Upper lobe of right lung (tissue), 1 donor: ENCODE results near the gene WWOX. TPM values are rescaled to one million over a fixed set of nuclear protein-coding genes. Genes with fewer than 3 reads are reported as not detected.
A peak's percentile ranks its signal among the peaks of the same experiment; 100 is the strongest.

Experiments used
- ATAC-seq: fragments of 200-7000 bp; cut with Tn5 transposase; one replicate; pipeline ENCODE4 v1.9.1; 2020; ENCODE audit warnings: mild to moderate bottlenecking, moderate library complexity
- DNase-seq: peaks from one replicate; pipeline ENCODE4 v3.0.0-alpha.2; 2020
- H3K27ac ChIP-seq: fragments of 200-600 bp; one replicate; pipeline ENCODE4 v1.8.0; 2022
- H3K27me3 ChIP-seq: fragments of 200-600 bp; one replicate; pipeline ENCODE4 v1.8.0; 2022; ENCODE audit warnings: mild to moderate bottlenecking
- H3K36me3 ChIP-seq: fragments of 200-600 bp; one replicate; pipeline ENCODE4 v1.8.0; 2022
- H3K4me1 ChIP-seq: fragments of 200-600 bp; one replicate; pipeline ENCODE4 v1.8.0; 2022
- H3K4me3 ChIP-seq: fragments of 200-600 bp; one replicate; pipeline ENCODE4 v1.8.0; 2022; ENCODE audit warnings: mild to moderate bottlenecking
- H3K9me3 ChIP-seq: fragments of 200-600 bp; one replicate; pipeline ENCODE4 v1.8.0; 2022
- intact Hi-C: fragments of 100-400 bp; cut with DNase I; formaldehyde crosslinking; loops from one replicate; pipeline ENCODE4 v1.11.0; 2022
- total RNA-seq: library from RNA; stranded (reverse); fragmentation: NEBNext Ultra II Directional; extraction: Animal tissue kit (Norgen Biotek cat#: 25700); gene quantifications from one replicate; pipeline ENCODE4 v1.2.1, GENCODE V29; 2021
- TF ChIP-seq, protein P1 (sequence below): fragments of 200-600 bp; IDR thresholded peaks from one replicate; pipeline ENCODE4 v1.8.0; 2022; ENCODE audit warnings: antibody characterized with exemption
- donor health status: DM: no; HTN: yes; CAD: no; lungs with severe emphysema.

Gene WWOX
- total RNA-seq, 1 donor from 2014 or later: 17.0 TPM

DNA sequence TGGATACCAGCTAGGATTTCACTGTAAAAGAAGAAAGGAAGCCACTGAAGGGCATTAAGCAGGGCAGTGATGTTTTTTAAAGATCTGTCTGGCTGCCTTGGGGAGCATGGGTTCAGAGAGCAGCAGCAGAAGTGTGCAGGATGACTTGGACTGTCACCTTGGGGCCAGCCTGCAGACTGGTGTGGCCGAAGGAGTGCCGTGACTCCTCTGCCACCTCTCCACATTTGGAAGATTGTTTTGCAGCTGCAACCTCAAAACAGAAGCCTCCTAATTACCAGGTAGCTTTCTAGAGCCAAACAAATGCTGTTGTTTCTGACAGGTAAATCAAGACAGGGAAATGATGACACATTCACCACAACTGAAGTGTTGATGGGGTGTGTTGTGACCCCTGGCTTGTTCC is 681.4 kb downstream of the WWOX start:
- TF ChIP-seq, protein P1, sequence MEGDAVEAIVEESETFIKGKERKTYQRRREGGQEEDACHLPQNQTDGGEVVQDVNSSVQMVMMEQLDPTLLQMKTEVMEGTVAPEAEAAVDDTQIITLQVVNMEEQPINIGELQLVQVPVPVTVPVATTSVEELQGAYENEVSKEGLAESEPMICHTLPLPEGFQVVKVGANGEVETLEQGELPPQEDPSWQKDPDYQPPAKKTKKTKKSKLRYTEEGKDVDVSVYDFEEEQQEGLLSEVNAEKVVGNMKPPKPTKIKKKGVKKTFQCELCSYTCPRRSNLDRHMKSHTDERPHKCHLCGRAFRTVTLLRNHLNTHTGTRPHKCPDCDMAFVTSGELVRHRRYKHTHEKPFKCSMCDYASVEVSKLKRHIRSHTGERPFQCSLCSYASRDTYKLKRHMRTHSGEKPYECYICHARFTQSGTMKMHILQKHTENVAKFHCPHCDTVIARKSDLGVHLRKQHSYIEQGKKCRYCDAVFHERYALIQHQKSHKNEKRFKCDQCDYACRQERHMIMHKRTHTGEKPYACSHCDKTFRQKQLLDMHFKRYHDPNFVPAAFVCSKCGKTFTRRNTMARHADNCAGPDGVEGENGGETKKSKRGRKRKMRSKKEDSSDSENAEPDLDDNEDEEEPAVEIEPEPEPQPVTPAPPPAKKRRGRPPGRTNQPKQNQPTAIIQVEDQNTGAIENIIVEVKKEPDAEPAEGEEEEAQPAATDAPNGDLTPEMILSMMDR: no peak
- no peaks in the 10 kb centered on the region for H3K9me3 ChIP-seq
- H3K27ac ChIP-seq: no peak overlapping the region
- H3K4me3 ChIP-seq: no peak overlapping the region
- no peaks in the 10 kb centered on the region for H3K36me3 ChIP-seq
- intact Hi-C loops: no loop called here
- H3K4me1 ChIP-seq: no peaks in the 10 kb centered on the region
- DNase-seq (no peak), ATAC-seq (no peak)
- no peaks in the 10 kb centered on the region for H3K27me3 ChIP-seq

DNA sequence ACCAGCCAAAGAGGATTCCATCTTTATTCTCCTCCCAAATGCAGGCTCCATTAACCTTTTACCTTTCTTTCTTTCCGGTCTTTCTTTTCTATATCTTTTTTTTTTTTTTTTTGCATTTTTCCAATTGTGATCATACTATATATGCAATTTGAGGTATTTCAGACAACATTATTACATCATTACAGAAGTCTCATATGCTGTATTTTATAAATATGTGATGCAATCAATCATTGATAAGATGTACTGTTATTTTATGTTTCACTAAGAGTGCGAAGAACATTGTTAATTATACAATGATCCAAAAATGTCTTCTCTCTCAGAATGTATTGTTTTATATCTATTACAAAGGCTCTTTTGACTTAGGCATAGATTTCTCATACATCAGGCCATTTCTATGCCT is 683.1 kb downstream of the WWOX start:
- no peaks in the 10 kb centered on the region for H3K27me3 ChIP-seq
- intact Hi-C loops: no loop called here
- no peaks in the 10 kb centered on the region for H3K4me1 ChIP-seq
- TF ChIP-seq, protein P1: no peak
- no peak for DNase-seq
- no peak overlapping the region for H3K27ac ChIP-seq
- no peak overlapping the region for H3K4me3 ChIP-seq
- no peak for ATAC-seq
- no peaks in the 10 kb centered on the region for H3K9me3 ChIP-seq
- H3K36me3 ChIP-seq: no peaks in the 10 kb centered on the region

GRCh38 chr16:78783570-78784079 is 684.2 kb downstream of the WWOX start:
- DNase-seq (no peak), ATAC-seq (no peak)
- no peak overlapping the region for H3K4me3 ChIP-seq
- intact Hi-C loops: no loop called here
- no peaks in the 10 kb centered on the region for H3K9me3 ChIP-seq
- no peaks in the 10 kb centered on the region for H3K4me1 ChIP-seq
- TF ChIP-seq, protein P1: no peak
- no peaks in the 10 kb centered on the region for H3K27me3 ChIP-seq
- no peak overlapping the region for H3K27ac ChIP-seq
- H3K36me3 ChIP-seq: no peaks in the 10 kb centered on the region

DNA sequence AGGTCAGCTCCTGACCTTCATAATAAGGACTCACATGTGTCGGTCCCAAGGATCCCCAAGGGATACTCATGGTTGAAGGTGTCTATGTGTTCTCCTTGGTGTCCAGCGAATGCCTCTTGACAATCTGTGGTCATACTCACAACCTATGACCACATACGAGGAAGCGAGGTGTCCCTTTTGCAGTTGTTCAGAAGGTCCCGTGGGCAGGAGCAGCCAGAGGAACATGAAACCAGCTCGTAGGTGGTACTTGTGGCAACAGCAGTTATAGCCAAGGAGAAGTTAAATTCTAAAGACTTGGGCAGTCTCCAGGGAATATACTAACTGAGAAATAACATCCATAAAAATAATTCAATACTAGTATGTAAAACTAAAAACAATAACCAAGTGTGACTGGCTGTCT is 685.3 kb downstream of the WWOX start:
- H3K4me1 ChIP-seq: no peaks in the 10 kb centered on the region
- no peaks in the 10 kb centered on the region for H3K9me3 ChIP-seq
- H3K36me3 ChIP-seq: no peaks in the 10 kb centered on the region
- ATAC-seq (peak; percentile 61), DNase-seq (no peak)
- H3K27ac ChIP-seq: no peak overlapping the region
- H3K4me3 ChIP-seq: no peak overlapping the region
- intact Hi-C loops: no loop called here
- H3K27me3 ChIP-seq: no peaks in the 10 kb centered on the region
- TF ChIP-seq, protein P1: no peak

DNA sequence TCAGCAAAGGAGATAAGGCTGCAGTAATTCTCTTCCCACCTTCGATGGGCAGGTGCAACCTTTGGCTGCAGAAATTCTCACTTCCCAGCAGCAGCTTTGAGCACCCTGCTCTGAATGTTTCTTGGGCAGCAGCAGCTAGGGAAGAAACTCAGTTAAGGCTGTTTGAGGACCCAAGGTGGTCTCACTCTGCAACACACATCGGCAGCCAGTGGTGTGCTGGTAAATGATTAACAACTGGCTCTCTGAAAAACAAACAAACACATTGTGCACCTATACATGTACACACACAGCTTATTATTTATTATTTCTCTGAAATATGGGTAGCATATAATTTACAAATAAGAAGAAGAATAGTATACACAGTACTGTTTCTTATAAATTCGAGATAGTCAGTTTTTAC is 685.8 kb downstream of the WWOX start:
- no peaks in the 10 kb centered on the region for H3K36me3 ChIP-seq
- no peak for ATAC-seq
- no peak for DNase-seq
- H3K27ac ChIP-seq: no peak overlapping the region
- intact Hi-C loops: no loop called here
- no peaks in the 10 kb centered on the region for H3K4me1 ChIP-seq
- H3K4me3 ChIP-seq: no peak overlapping the region
- no peaks in the 10 kb centered on the region for H3K9me3 ChIP-seq
- H3K27me3 ChIP-seq: no peaks in the 10 kb centered on the region
- TF ChIP-seq, protein P1: no peak

GRCh38 chr16:78786635-78787034 is 687.2 kb downstream of the WWOX start:
- H3K27me3 ChIP-seq: no peaks in the 10 kb centered on the region
- no peaks in the 10 kb centered on the region for H3K4me1 ChIP-seq
- no peak for DNase-seq
- no peaks in the 10 kb centered on the region for H3K36me3 ChIP-seq
- ATAC-seq: no peak
- intact Hi-C loops: no loop called here
- TF ChIP-seq, protein P1: no peak
- no peaks in the 10 kb centered on the region for H3K9me3 ChIP-seq
- H3K27ac ChIP-seq: no peak overlapping the region
- no peak overlapping the region for H3K4me3 ChIP-seq
